Loucy (cell line): ENCODE data around the gene CRTAC1.

Source experiments
- EZH2phosphoT487 ChIP-seq: fragments of 200-600 bp; IDR thresholded peaks from 2 replicates; pipeline ENCODE4 v1.6.1; 2018; ENCODE audit warnings: antibody characterized with exemption, mild to moderate bottlenecking, moderate library complexity, borderline replicate concordance
- TF ChIP-seq, protein P1 (sequence below): fragments of 200-600 bp; sonication (generic); conservative IDR thresholded peaks from 2 replicates; pipeline ENCODE4 v1.5.1; 2014; ENCODE audit warnings: mild to moderate bottlenecking, antibody characterized with exemption, low read length

DNA sequence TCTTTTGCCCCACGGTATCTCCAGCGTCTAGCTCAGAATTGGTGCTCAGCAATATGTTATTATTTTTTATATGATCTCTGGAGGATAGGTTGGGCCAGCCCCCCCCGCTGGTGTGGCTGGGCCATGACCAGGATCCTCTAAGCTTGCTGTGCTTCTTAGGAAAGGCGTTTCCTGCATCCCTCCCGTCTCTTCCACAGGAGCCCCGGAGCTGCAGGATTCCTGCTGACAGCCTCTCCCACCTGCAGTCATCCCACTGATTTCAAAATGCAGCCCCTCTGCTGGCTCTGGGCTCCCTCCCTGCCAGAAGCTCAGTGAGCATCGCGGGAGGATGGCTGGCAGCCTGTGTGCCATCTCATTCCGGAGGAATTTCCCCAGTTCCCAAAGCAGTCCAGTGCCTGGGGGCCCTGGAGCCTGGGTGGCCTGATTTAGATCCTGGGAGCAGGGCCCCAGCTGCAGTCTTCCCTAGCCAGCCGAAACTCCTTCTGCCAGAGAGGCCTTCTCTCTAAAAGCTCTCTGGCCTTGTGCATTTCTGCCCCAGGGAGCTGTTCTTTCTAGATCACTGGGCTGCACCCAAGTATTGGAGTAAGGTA, 202.6 kb downstream of the CRTAC1 start:
- TF ChIP-seq, protein P1, sequence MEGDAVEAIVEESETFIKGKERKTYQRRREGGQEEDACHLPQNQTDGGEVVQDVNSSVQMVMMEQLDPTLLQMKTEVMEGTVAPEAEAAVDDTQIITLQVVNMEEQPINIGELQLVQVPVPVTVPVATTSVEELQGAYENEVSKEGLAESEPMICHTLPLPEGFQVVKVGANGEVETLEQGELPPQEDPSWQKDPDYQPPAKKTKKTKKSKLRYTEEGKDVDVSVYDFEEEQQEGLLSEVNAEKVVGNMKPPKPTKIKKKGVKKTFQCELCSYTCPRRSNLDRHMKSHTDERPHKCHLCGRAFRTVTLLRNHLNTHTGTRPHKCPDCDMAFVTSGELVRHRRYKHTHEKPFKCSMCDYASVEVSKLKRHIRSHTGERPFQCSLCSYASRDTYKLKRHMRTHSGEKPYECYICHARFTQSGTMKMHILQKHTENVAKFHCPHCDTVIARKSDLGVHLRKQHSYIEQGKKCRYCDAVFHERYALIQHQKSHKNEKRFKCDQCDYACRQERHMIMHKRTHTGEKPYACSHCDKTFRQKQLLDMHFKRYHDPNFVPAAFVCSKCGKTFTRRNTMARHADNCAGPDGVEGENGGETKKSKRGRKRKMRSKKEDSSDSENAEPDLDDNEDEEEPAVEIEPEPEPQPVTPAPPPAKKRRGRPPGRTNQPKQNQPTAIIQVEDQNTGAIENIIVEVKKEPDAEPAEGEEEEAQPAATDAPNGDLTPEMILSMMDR, result no peak
- TF ChIP-seq EZH2phosphoT487, result no peak
